ENCODE data around the gene SPSB2. TPM values are rescaled to one million over a fixed set of nuclear protein-coding genes. Genes with fewer than 3 reads are reported as not detected.
A peak's percentile ranks its signal among the peaks of the same experiment; 100 is the strongest.

Gene SPSB2
- total and polyA plus RNA-seq, 9 of the 15 experiments (the other 6 are each of a cell fraction or from before 2014, with no cell fraction given) = 0.10 to 10.6 (median 1.9) TPM

DNA sequence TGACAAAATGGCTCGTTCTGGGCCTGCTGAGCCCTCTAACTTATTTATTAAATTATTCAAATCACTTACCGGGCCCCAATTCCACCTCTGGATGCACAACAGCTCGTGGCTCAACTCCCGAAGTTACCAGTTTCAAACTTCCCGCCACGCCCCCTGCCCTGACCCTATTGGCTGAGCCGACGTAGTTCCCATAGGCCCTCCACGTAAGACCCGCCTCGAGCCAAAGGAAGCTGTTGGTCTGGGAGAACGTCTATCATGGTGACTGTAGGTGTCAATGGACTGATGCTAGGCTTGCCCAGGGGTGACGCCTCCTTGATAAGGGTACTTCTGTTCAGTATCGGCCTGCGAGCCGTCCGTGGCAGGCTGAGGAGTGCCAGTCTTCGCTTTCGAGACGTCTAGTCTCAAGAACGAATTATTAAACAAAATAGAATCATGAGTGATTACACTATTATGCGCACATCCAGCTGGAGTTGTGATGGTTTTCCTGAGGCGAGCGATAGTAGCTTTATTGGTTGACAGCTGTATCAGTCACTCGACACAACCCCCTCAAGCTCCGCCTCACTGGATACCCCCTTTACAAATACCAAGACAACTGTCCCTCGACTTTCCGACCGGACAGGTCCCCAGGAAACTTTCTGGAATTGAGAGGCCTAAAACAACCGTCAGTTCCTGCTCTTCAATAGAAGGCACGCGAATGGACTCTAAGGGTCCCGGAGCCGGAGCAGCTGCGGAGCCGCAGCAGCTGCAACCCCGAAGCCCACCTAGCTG, 21.8 kb downstream of the SPSB2 start, which contains the start of gene CDCA3 (continued):
- no peak for TF ChIP-seq TARDBP (IDR thresholded peaks at IDR 0.05)
- TF ChIP-seq SETDB1 (IDR thresholded peaks at IDR 0.05; ENCODE audit: low read length) = no peak
- no peak for TF ChIP-seq E2F3 (CRISPR knock-in tag; IDR thresholded peaks at IDR 0.05)
- no peak for TF ChIP-seq SRSF1 (IDR thresholded peaks at IDR 0.05; ENCODE audit: low read depth, low read length)
- TF ChIP-seq CREM (IDR thresholded peaks at IDR 0.05; ENCODE audit: low read depth) = peak; percentile 91
- TF ChIP-seq NFE2 (IDR thresholded peaks at IDR 0.05; ENCODE audit: low read depth) = no peak
- no peak for TF ChIP-seq STAG1 (CRISPR knock-in tag; IDR thresholded peaks at IDR 0.05; ENCODE audit: borderline replicate concordance)
- TF ChIP-seq ZFP30 (CRISPR knock-in tag; IDR thresholded peaks at IDR 0.05; ENCODE audit: borderline replicate concordance) = no peak
- TF ChIP-seq, protein P1, sequence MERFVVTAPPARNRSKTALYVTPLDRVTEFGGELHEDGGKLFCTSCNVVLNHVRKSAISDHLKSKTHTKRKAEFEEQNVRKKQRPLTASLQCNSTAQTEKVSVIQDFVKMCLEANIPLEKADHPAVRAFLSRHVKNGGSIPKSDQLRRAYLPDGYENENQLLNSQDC (CRISPR knock-in tag; IDR thresholded peaks at IDR 0.05) = no peak
- TF ChIP-seq, protein P2, sequence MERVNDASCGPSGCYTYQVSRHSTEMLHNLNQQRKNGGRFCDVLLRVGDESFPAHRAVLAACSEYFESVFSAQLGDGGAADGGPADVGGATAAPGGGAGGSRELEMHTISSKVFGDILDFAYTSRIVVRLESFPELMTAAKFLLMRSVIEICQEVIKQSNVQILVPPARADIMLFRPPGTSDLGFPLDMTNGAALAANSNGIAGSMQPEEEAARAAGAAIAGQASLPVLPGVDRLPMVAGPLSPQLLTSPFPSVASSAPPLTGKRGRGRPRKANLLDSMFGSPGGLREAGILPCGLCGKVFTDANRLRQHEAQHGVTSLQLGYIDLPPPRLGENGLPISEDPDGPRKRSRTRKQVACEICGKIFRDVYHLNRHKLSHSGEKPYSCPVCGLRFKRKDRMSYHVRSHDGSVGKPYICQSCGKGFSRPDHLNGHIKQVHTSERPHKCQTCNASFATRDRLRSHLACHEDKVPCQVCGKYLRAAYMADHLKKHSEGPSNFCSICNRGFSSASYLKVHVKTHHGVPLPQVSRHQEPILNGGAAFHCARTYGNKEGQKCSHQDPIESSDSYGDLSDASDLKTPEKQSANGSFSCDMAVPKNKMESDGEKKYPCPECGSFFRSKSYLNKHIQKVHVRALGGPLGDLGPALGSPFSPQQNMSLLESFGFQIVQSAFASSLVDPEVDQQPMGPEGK (CRISPR knock-in tag; IDR thresholded peaks at IDR 0.05; ENCODE audit: borderline replicate concordance) = no peak
- no peak for TF ChIP-seq XRCC3 (IDR thresholded peaks at IDR 0.05)
- TF ChIP-seq, protein P3, sequence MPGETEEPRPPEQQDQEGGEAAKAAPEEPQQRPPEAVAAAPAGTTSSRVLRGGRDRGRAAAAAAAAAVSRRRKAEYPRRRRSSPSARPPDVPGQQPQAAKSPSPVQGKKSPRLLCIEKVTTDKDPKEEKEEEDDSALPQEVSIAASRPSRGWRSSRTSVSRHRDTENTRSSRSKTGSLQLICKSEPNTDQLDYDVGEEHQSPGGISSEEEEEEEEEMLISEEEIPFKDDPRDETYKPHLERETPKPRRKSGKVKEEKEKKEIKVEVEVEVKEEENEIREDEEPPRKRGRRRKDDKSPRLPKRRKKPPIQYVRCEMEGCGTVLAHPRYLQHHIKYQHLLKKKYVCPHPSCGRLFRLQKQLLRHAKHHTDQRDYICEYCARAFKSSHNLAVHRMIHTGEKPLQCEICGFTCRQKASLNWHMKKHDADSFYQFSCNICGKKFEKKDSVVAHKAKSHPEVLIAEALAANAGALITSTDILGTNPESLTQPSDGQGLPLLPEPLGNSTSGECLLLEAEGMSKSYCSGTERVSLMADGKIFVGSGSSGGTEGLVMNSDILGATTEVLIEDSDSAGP (CRISPR knock-in tag; IDR thresholded peaks at IDR 0.05) = no peak
- no peak for TF ChIP-seq PRMT5 (CRISPR knock-in tag; IDR thresholded peaks at IDR 0.05)
- TF ChIP-seq ZFPM2 (CRISPR knock-in tag; IDR thresholded peaks at IDR 0.05) = no peak
- TF ChIP-seq, protein P4, sequence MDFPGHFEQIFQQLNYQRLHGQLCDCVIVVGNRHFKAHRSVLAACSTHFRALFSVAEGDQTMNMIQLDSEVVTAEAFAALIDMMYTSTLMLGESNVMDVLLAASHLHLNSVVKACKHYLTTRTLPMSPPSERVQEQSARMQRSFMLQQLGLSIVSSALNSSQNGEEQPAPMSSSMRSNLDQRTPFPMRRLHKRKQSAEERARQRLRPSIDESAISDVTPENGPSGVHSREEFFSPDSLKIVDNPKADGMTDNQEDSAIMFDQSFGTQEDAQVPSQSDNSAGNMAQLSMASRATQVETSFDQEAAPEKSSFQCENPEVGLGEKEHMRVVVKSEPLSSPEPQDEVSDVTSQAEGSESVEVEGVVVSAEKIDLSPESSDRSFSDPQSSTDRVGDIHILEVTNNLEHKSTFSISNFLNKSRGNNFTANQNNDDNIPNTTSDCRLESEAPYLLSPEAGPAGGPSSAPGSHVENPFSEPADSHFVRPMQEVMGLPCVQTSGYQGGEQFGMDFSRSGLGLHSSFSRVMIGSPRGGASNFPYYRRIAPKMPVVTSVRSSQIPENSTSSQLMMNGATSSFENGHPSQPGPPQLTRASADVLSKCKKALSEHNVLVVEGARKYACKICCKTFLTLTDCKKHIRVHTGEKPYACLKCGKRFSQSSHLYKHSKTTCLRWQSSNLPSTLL (IDR thresholded peaks at IDR 0.05) = no peak
- TF ChIP-seq CBFA2T3 (IDR thresholded peaks at IDR 0.05) = no peak
- TF ChIP-seq ZEB2 (IDR thresholded peaks at IDR 0.05) = no peak
- TF ChIP-seq SP1 (CRISPR knock-in tag; IDR thresholded peaks at IDR 0.05) = no peak; the same call in 1 of the 2 replicates
- TF ChIP-seq, protein P5, sequence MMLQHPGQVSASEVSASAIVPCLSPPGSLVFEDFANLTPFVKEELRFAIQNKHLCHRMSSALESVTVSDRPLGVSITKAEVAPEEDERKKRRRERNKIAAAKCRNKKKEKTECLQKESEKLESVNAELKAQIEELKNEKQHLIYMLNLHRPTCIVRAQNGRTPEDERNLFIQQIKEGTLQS (IDR thresholded peaks at IDR 0.05) = no peak; the same call in 1 of the 2 replicates
- TF ChIP-seq, protein P5 (CRISPR knock-in tag; conservative IDR thresholded peaks at IDR 0.05) = no peak
- TF ChIP-seq HMG20B (CRISPR knock-in tag; IDR thresholded peaks at IDR 0.05) = no peak

All from K562 (cell line).